HG02938 (cell line): Measurements from ENCODE around the gene PTP4A1.
"Not testable (repeated sequence)": the region's sequence is repeated elsewhere in the genome, so short reads cannot be mapped to it uniquely, and the experiment has no call there.

Experiments used
- ATAC-seq: cut with Tn5 transposase; IDR thresholded peaks from one replicate; pipeline ENCODE4 v1.9.1; 2021; ENCODE audit warnings: mild to moderate bottlenecking, moderate library complexity; ENCODE audit not compliant: unreplicated experiment

PTP4A1 gene

DNA sequence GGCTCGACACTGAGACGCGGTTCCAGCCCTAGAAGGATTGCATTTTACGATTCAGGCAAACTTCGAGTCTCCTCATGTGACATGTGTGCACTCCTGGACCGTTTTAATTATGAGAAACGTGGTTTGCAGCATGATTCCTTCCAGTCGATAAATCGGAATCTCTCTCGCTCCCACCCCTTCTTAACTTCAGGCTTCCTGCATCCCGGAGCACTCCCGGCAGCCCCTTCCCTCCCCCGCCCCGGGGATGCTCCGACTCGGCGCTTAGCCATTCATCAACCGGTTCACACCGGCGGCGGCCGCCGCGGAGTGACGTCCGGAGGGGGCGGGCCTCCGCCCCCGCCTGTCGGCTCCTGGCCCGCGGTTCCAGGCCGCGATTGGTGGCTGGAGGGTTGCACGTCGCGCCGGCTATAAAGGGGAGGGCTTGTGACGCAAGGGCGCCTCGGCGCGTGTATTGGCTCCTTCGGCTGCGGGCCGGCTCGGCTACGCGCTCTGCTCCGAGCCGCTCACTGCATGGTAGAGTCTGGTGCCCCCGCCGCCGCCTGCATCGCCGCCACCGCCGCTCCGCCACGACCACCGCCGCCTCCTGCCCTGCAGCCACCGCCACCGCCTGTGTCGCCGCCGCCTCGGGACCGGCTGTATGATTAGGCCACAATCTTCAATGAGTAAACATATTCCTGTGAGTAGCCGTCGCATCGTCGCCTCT is at the start of gene PTP4A1, which contains the start of gene LOC128125822:
Gene PTP4A1, plus strand, starts transcription at position 437 of the 703 bp plus-strand sequence. CDS start 4,401 bp downstream, outside the sequence.
Gene LOC128125822, plus strand, starts transcription at position 437 of the 703 bp plus-strand sequence.
- ATAC-seq: peak; percentile 87

DNA sequence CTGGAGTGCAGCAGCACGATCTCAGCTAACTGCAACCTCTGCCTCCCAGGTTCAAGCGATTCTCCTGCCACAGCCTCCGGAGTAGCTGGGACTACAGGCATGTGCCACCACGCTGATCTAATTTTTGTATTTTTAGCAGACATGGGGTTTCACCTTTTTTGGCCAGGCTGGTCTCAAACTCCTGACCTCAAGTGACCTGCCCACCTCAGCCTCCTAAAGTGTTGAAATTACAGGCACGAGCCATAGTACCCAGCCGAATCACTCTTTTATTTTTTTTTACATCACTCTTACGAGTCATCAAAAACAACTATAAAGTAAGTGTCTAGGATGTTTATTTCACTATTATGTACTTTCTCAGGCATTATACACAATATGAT is 49.4 kb upstream of the PTP4A1 start:
- not testable (repeated sequence) for ATAC-seq

DNA sequence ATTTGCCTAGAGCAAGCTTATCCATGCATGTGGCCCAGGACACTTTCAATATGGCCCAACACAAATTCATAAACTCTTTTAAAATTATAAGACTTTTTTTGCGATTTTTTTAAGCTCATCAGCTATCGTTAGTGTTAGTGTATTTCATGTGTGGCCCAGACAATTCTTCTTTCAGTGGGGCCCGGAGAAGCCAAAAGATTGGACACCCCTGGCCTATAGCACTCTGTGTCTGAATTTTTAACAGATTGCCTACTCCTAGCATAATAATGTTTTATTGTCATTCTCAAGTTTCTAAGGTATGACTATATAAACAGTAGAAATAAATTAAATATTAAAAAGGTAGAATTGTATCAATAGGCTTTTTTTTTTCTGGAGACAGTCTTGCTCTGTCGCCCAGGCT is 48.6 kb upstream of the PTP4A1 start:
- ATAC-seq: no peak

DNA sequence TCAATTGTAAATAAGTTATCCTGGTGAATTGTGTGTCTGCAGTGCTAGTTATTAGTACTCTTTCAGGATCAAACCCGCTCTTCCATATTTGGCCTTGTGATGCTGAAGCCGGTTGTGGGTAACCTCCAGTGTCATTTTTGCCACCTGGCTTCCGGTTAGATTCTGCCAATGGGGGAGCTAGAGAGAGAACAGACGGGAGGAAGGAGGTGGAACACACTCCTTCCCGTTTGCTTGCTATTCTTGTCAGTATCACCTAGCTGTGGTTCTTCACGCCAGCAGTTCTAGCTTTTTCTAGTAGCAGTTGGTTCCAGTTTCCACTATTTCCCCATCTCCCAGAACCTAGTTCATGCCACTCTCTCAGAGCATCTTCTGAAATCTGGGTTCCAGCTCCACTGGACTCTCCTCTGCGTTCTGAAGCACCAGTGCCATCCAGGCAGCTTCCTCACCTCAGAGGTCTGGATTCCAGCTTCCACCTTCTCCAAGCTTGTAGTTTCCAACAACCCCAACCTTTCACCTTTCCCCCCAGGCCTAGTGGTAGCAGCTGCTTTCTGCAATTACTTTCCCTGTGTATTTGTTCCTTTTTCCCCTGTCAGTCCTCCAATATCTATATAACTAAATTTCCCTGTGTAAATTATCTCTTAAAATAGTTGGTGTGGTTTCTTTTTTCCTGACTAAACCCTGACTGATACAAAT is 46.9 kb upstream of the PTP4A1 start:
- ATAC-seq: no peak

DNA sequence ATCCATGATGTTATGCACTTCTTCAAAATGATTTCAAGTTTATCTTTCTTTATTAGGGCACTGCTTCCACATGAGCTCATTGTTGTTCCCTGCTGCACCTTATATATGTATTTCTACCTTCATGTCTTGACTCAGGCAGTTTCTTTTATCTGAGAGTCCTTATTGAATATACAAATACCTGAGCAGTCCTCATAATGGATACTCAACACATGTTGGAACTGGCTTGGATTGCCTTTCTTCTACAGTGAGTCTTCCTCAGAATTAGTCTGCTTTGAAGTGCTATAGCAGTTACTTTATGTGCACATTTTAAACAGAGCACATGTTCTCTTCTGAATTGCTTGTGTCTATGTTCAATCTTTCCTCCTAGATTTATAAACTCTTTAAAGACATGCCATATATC is 45.3 kb upstream of the PTP4A1 start:
- ATAC-seq: no peak

DNA sequence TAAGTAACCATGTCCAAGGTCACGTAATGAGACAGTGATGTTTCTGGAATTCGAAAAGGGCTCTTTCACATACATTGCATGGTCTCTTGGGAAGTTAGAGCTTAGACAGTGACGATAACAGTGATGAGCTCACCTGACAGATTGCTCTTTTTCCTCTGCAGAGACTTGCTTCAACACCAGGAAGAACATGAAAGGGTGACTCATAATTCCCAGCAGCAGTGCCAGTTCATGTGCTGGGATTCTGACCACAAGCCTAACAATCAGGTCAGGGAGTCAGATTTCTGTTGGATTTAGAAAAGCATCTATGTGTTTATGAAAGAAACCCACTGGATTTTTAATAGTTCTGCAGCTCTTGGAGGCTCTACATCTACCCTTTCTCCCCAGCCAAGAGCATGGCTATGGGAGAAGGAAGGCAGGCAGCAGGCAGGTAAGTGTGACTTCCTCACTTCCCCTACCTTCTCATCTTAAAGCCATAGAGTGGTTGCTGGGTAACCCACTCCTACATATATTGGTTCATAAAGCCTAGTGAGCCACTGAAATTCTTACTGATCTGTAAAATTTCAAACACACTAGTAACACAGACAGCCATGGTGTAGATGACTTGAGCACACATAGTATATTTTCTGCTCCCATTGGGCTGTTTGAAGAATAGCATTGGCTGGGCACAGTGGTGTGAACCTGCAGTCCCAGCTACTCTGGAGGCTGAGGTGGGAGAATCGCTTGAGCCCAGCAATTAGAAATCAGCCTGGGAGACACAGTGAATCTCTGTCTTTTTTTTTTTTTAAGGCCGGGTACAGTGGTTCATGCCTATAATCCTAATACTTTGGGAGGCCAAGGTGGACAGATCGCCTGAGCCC is 44.4 kb upstream of the PTP4A1 start:
- no peak for ATAC-seq

DNA sequence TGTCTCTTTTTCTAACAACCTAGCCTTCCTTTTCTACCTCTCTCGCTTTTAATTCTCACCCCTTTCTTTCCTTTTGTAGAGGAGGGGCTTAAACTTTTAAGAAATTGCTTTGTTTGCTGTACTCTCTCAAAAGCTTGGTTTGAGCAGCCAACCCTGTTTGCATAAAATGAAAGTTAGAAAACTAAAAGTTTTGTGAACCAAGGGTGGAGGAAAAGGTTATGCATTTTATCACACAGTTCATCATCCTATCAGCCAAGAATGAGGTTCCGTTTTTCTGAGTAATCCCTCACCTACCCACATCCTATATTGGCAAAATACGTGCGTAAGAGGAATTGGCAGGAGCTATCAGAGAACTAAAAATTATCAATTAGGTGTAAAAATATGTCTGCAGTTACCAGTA is 42.8 kb upstream of the PTP4A1 start:
- ATAC-seq: no peak

DNA sequence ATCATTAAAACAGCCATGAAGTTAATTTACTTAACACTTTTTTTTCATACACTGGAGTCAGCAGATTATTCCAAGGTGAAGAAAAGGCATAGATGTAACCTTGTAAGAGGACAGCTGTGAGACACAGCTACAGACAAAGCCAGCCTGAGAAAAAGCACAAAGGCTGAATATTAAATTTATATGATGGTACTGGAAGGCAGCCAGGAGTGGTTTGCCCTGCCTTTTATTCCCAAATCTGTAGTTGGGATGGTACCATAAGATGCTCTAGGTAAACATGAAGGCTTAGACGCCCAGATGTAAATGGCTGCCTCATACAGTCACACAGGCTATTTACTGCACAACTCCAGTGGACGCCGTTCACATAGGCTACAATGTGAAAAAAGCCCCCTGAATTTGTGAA is 42.1 kb upstream of the PTP4A1 start:
- no peak for ATAC-seq

DNA sequence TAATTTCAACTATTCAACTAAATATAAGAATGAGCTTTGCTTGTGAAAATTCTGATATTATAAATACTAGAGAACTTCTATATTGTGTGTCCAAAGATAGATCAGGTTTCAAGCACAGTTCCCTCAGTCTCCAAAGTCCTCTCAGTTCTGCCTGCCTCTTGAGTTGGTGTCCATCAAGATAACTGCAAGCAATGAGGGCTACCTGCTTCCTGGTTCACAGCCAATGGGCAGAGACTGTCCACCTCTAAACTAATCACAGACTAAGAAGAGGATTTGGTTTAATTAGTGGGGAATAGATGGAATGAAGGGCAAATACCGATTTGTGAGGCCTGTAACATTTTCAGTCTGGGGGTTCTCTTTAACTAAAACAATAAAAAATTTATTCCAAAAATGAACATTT is 41.3 kb upstream of the PTP4A1 start:
- no peak for ATAC-seq

DNA sequence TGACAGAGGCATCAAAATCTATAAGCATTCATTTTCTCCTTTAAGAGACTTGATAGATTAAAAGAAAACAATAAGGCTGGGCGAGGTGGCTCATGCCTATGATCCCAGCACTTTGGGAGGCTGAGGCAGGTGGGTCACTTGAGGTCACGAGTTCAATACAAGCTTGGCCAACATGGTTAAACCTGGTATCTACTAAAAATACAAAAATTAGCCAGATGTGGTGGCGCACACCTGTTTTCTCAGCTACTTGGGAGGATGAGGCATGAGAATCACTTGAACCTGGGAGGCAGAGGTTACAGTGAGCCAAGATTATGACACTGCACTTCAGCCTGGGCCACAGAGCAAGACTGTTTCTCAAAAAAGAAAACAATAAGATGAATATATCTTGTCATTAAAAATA is 39.3 kb upstream of the PTP4A1 start:
- ATAC-seq: no peak

DNA sequence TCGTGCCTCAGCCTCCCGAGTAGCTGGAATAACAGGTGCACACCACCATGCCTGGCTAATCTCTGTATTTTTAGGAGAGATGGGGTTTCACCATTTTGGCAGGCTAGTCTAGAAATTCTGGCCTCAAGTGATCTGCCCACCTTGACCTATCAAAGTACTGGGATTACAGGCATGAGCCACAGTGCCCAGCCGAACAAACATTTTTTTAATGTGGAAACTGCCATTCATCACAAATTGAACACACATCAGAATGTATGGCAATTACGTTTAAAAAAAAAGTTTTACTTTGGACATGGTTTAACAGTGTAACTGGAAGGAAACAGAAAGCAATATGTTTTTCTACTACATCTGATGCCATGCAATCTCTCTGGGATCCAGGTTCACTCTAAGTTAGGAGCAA is 38.3 kb upstream of the PTP4A1 start:
- no peak for ATAC-seq

DNA sequence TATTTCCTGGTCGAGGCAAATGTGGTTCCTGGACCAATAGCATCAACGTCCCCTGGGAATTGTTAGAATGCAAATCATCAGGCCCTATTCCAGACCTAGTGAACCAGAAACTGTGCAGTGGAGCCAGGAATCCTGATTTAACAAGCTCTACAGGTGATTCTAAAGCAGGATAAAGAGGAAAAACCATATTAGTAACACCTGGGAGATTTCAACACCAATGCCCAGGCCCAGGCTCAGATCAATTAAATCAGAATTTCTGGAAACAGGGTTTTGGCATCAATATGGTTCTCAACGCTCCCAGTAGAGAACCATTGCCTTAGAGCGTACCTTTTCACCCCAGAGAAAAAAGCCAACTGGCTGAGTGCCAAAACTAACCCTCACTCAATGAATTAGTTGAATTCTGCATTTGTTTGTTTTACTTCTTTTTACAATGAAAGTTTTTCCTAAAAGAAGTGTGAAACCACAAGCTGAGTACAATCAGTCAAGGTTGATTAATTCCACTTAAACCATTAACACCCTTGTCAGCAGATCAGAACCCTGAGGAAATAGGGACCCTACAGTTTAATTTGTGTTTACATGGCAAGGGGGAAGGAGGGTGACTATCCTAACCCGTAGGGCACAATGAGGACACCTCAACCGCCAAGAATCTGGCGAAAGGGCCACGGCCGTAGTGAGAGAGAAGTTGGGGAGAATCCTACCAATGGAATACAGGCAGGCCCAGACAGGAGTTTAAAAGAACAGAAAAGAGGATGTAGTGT is 34.9 kb upstream of the PTP4A1 start:
- ATAC-seq: no peak

DNA sequence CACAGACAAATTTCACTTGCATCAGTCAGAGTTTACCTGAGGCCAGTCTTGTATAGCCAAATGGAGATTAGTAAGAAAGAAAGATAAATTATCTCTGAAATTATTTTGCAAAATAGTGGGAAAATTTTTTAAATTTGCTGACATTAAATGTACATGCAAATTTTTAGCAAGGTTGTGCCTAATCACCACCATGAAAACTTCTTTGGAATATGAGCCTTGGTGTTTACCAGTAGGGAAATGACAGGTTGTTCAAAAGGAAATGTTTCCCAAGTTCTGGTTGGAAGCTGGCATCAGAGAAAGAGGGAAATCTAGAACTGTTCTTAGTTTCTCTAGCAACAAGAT is 34.4 kb upstream of the PTP4A1 start:
- ATAC-seq: no peak

DNA sequence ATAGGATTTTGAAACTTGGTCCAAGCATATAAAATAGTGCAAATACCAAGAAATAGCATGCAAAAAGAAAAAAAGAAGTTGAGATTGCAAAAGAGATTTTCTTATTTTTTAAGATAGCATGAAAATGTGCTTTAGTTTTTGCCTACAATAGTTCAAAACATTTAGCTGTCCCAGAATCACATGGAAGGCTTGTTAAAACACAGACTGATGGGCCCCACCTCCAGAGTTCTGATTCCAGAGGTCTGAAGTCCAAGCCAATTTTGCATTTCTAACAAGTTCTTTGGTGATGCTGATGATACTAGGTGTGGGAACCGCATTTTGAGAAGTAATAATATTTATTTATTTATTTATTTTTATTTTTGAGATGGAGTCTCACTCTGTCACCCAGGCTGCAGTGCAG is 33.7 kb upstream of the PTP4A1 start:
- no peak for ATAC-seq

DNA sequence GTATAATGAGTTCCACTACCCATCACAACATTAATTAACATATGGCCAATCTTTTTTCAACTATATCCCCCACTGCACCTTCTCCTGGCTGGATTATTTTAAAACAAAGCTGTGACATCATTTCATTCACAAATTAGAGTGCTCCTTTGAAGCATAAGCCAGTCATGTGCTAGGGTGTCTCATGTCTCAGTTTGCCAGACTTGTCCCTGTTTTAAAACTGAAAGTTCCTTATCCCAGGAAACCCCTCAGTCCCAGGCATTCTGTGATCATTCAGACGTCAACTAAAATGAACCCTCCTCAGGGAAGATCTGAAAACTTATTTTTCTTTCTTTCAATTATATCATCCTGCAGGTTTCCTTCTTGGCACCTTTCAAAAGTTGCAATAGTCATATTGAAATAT is 29.3 kb upstream of the PTP4A1 start:
- no peak for ATAC-seq

DNA sequence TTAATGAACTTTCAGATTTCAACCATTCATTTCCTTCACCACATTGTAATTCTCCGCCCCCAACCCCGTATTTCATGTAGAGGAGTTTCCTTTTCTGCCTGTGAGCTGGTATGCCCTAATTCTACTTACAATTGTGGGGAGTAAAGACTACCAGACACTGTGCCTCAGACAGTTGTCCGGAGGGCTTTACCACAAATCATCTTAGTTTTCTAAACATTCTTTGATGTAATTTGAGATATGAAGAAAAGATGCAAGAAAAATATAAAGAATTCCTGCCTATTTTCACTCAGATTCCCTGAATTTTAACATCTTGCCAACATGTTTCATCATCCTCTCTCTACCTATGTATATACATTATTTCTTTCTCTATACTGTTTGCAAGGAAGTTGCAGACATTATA is 28.3 kb upstream of the PTP4A1 start:
- no peak for ATAC-seq

DNA sequence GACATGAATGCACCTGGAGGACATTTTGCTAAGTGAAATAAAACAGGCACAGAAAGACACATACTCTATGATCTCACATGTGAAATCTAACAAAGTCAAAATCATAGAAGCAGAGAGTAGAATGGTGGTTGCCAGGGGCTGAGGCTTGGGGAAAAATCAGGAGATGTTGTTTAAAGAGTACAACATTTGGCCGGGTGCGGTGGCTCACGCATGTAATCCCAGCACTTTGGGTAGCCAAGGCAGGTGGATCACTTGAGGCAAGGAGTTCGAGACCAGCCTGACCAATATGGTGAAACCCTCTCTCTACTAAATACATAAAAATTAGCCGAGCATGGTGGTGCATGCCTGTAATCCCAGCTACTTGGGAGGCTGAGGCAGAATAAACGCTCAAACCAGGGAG is 26.0 kb upstream of the PTP4A1 start:
- no peak for ATAC-seq

DNA sequence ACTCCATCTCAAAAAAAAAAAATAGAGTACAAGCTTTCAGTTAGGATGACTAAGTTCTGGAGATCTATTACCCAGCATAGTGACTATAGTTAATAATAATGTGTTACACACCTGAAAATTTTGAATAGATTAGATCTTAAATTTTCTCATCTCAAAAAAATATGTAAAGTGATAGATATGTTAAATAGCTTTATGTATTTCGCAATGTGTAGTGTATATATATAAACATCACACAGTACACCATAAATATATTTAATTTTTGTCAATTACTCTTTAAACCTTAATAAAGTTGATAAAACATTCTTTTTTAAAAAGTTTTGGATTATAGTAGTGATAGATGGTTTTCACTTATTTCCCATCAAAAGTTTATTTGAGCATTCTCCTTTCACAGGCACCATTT is 25.6 kb upstream of the PTP4A1 start:
- no peak for ATAC-seq

DNA sequence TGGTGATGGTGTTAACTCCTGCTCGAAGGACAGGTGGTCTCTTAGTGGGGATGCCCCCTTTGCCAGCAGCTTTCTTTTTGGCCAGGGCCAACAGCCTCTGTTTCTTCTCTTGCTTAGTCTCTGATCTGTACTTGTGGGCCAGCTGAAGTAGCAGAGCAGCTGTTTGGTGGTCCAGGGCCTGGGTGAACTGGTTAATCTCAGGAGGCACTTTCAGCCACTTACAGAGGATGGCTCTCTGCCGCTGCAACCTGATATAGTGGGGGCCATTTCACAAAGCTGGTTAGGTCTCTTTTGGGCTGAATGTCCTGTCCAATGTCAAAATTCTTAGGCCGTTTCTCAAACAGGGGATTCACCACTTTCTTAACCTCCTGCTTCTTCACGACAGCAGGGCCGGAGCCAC is 23.2 kb upstream of the PTP4A1 start:
- ATAC-seq: no peak

DNA sequence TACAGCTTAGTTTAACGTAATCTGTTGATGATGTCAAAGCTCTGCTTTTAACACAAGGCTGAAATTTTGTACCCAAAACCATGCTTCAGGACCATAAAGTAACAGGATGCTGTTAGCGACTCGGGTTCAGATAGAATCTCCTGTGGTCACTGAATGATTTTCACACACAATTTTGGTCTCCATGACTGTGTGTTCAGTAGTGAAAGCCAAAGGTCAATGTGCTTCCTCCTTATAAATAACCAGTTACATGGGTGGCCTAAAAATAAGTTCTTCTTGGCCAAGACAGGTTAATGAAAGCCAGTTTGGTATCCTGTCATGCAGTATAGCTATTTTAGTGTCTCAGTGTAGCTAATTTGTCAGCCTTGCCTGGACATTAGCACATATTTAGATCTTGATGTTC is 19.1 kb upstream of the PTP4A1 start:
- peak; percentile 99 for ATAC-seq

DNA sequence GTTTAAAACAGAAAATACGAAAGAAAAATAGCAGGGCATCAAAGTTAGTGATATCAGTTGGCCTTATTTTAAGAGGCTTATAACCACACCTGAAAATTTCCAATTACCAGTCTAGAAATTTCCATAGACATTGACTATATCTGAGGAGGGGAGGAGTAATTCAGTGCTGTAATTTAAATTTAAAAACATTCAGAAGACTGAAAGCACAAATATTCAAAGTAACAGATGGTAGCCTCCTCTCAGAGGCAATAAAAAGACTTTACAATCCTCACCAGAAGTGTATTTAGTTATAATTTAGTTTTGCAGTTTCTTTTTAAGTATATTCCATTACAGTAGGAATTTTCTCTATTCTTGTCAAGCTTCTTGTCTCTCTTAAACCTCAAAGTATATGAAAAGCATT is 18.4 kb upstream of the PTP4A1 start:
- ATAC-seq: no peak
